IPS-15b (cell line): ENCODE measurements around the gene RBM19.
A peak's percentile ranks its signal among the peaks of the same experiment; 100 is the strongest.

Source experiments
- H3K27me3 ChIP-seq: one replicate; pipeline ENCODE4 v1.6.1; 2013; ENCODE audit warnings: low read length; ENCODE audit not compliant: control insufficient read depth, insufficient read depth
- H3K36me3 ChIP-seq: one replicate; pipeline ENCODE4 v1.6.1; 2013; ENCODE audit warnings: low read length; ENCODE audit not compliant: control insufficient read depth, insufficient read depth
- H3K4me1 ChIP-seq: one replicate; pipeline ENCODE4 v1.6.1; 2013; ENCODE audit warnings: mild to moderate bottlenecking, low read length; ENCODE audit not compliant: control insufficient read depth, insufficient read depth
- H3K4me3 ChIP-seq: one replicate; pipeline ENCODE4 v1.5.1; 2013; ENCODE audit warnings: low read depth, low read length
- H3K9ac ChIP-seq: one replicate; pipeline ENCODE4 v1.6.1; 2013; ENCODE audit warnings: low read depth, mild to moderate bottlenecking, low read length
- H3K9me3 ChIP-seq: one replicate; pipeline ENCODE4 v1.6.1; 2013; ENCODE audit warnings: mild to moderate bottlenecking, low read length; ENCODE audit not compliant: control insufficient read depth, insufficient read depth

The RBM19 gene

GRCh38 chr12:113867258-113867657 is 98.9 kb downstream of the RBM19 start:
- no peaks in the 10 kb centered on the region for H3K9me3 ChIP-seq
- H3K27me3 ChIP-seq, result no peaks in the 10 kb centered on the region
- H3K4me3 ChIP-seq, result no peak overlapping the region
- no peak overlapping the region for H3K9ac ChIP-seq
- H3K4me1 ChIP-seq, result peaks cover 8% of the 10 kb centered on the region
- H3K36me3 ChIP-seq, result no peaks in the 10 kb centered on the region

GRCh38 chr12:113866496-113866895 is 99.6 kb downstream of the RBM19 start:
- H3K27me3 ChIP-seq, result no peaks in the 10 kb centered on the region
- H3K4me3 ChIP-seq, result no peak overlapping the region
- H3K4me1 ChIP-seq, result peaks cover 15% of the 10 kb centered on the region
- no peak overlapping the region for H3K9ac ChIP-seq
- H3K9me3 ChIP-seq, result no peaks in the 10 kb centered on the region
- H3K36me3 ChIP-seq, result no peaks in the 10 kb centered on the region

GRCh38 chr12:113863455-113863845 is 102.7 kb downstream of the RBM19 start:
- Histone ChIP-seq H3K4me3 (no peak overlapping the region), H3K9me3 (no peaks in the 10 kb centered on the region), H3K4me1 (peaks cover 24% of the 10 kb centered on the region), H3K27me3 (no peaks in the 10 kb centered on the region), H3K36me3 (no peaks in the 10 kb centered on the region), H3K9ac (peak overlapping the region; percentile 14)

- Histone ChIP-seq H3K36me3 (no peaks in the 10 kb centered on the region), H3K9ac (peak overlapping the region; percentile 14), H3K4me1 (peaks cover 24% of the 10 kb centered on the region), H3K9me3 (no peaks in the 10 kb centered on the region), H3K4me3 (no peak overlapping the region), H3K27me3 (no peaks in the 10 kb centered on the region)
Observed at GRCh38 chr12:113862590-113863454, 103.3 kb downstream of the RBM19 start.

GRCh38 chr12:113861708-113862312 is 104.3 kb downstream of the RBM19 start:
- Histone ChIP-seq H3K9ac (peak overlapping the region; percentile 70), H3K4me3 (no peak overlapping the region), H3K36me3 (peaks cover 3% of the 10 kb centered on the region), H3K4me1 (peaks cover 24% of the 10 kb centered on the region), H3K27me3 (no peaks in the 10 kb centered on the region), H3K9me3 (no peaks in the 10 kb centered on the region)

GRCh38 chr12:113860950-113861349 is 105.2 kb downstream of the RBM19 start:
- H3K4me3 ChIP-seq, result no peak overlapping the region
- no peaks in the 10 kb centered on the region for H3K27me3 ChIP-seq
- peaks cover 3% of the 10 kb centered on the region for H3K36me3 ChIP-seq
- peak overlapping the region; percentile 70 for H3K9ac ChIP-seq
- peaks cover 24% of the 10 kb centered on the region for H3K4me1 ChIP-seq
- no peaks in the 10 kb centered on the region for H3K9me3 ChIP-seq

- peaks cover 24% of the 10 kb centered on the region for H3K4me1 ChIP-seq
- H3K4me3 ChIP-seq, result no peak overlapping the region
- peaks cover 3% of the 10 kb centered on the region for H3K36me3 ChIP-seq
- H3K9me3 ChIP-seq, result no peaks in the 10 kb centered on the region
- no peaks in the 10 kb centered on the region for H3K27me3 ChIP-seq
- H3K9ac ChIP-seq, result no peak overlapping the region
Observed at GRCh38 chr12:113860059-113860820, 105.9 kb downstream of the RBM19 start.

GRCh38 chr12:113858841-113859386 is 107.2 kb downstream of the RBM19 start:
- peak overlapping the region; percentile 16 for H3K9ac ChIP-seq
- no peak overlapping the region for H3K4me3 ChIP-seq
- peaks cover 24% of the 10 kb centered on the region for H3K4me1 ChIP-seq
- H3K27me3 ChIP-seq, result no peaks in the 10 kb centered on the region
- peaks cover 3% of the 10 kb centered on the region for H3K36me3 ChIP-seq
- H3K9me3 ChIP-seq, result no peaks in the 10 kb centered on the region

- Histone ChIP-seq H3K9ac (no peak overlapping the region), H3K9me3 (no peaks in the 10 kb centered on the region), H3K27me3 (no peaks in the 10 kb centered on the region), H3K4me3 (no peak overlapping the region), H3K4me1 (peaks cover 17% of the 10 kb centered on the region), H3K36me3 (peaks cover 6% of the 10 kb centered on the region)
Observed at GRCh38 chr12:113857371-113857770, 108.8 kb downstream of the RBM19 start.

GRCh38 chr12:113855998-113856397 is 110.1 kb downstream of the RBM19 start:
- Histone ChIP-seq H3K27me3 (no peaks in the 10 kb centered on the region), H3K36me3 (peaks cover 6% of the 10 kb centered on the region), H3K4me3 (no peak overlapping the region), H3K9me3 (no peaks in the 10 kb centered on the region), H3K4me1 (peaks cover 6% of the 10 kb centered on the region), H3K9ac (no peak overlapping the region)

GRCh38 chr12:113854385-113855142 is 111.6 kb downstream of the RBM19 start:
- H3K27me3 ChIP-seq, result no peaks in the 10 kb centered on the region

More at GRCh38 chr12:113854385-113855142, 111.6 kb downstream of the RBM19 start:
- Histone ChIP-seq H3K4me3 (no peak overlapping the region), H3K36me3 (peaks cover 6% of the 10 kb centered on the region), H3K4me1 (no peaks in the 10 kb centered on the region), H3K9me3 (no peaks in the 10 kb centered on the region), H3K9ac (no peak overlapping the region)
